ENCODE results near the gene CNTFR. TPM values are rescaled to one million over a fixed set of nuclear protein-coding genes. Genes with fewer than 3 reads are reported as not detected.
A peak's percentile ranks its signal among the peaks of the same experiment; 100 is the strongest.
"Not testable (repeated sequence)": the region's sequence is repeated elsewhere in the genome, so short reads cannot be mapped to it uniquely, and the experiment has no call there.

The CNTFR gene
- total RNA-seq, 6 experiments from 2014 or later: 0.71 to 12.5 (median 3.4) TPM

DNA sequence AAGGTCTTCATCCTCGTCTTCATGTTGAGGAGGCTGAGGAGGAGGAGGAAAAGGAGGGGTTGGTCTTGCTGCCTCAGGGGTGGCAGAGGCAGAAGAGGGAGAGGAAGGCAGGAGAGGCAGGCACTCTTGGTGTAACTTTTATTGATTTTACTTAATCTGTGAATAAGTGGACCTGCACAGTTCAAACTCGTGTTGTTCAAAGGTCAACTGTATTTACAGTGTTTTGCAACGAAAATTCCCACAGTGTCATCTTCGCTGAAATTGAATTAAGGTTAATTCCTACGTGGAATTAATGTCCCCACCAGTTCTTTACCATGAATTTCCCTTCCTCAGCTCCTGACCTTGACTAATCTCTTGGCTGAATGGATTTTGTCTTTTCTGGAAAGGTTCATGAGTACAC lies 45.5 kb downstream of the CNTFR start:
- 24% methylated on average over 3 of the region's 5 CpGs for WGBS (ENCODE audit: insufficient coverage, low coverage, low lambda C conversion rate, missing lambda C conversion rate)
- no peak for DNase-seq
- TF ChIP-seq, protein P1, sequence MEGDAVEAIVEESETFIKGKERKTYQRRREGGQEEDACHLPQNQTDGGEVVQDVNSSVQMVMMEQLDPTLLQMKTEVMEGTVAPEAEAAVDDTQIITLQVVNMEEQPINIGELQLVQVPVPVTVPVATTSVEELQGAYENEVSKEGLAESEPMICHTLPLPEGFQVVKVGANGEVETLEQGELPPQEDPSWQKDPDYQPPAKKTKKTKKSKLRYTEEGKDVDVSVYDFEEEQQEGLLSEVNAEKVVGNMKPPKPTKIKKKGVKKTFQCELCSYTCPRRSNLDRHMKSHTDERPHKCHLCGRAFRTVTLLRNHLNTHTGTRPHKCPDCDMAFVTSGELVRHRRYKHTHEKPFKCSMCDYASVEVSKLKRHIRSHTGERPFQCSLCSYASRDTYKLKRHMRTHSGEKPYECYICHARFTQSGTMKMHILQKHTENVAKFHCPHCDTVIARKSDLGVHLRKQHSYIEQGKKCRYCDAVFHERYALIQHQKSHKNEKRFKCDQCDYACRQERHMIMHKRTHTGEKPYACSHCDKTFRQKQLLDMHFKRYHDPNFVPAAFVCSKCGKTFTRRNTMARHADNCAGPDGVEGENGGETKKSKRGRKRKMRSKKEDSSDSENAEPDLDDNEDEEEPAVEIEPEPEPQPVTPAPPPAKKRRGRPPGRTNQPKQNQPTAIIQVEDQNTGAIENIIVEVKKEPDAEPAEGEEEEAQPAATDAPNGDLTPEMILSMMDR (IDR thresholded peaks at IDR 0.05): no peak
- no peak for TF ChIP-seq POLR2A (IDR thresholded peaks at IDR 0.05)
- no peak overlapping the region for H3K27ac ChIP-seq
- no peaks in the 10 kb centered on the region for H3K9me3 ChIP-seq
- H3K4me1 ChIP-seq: peaks cover 0 to 17% (median 8%) of the 10 kb centered on the region in 4 donors
- H3K27me3 ChIP-seq: no peaks in the 10 kb centered on the region
- H3K36me3 ChIP-seq: no peaks in the 10 kb centered on the region
- intact Hi-C loops (cut with DNase I): no loop called here
- no peak overlapping the region for H3K4me3 ChIP-seq
- peak; percentile 55 to 80 (median 68) for ATAC-seq

DNA sequence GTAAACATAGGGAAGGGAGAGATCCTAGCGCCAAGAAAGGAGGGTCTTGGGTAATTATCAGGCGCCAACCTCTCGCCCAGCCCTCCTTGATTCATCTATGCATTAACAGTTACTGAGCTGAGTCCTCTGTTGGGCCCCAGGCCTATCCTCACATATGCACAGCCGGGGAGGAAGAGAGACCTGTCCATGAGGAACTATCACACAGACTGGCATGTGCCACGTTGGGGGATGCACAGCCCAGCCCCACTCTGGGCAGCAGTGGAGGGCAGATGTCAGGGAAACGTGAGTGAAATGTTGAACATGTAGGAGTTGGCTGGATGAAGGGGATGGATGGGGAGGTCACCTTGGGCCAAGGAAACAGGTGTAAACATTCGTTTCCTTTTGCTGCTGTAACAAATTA lies 48.0 kb downstream of the CNTFR start:
- TF ChIP-seq, protein P1 (IDR thresholded peaks at IDR 0.05): no peak
- no peak for TF ChIP-seq POLR2A (IDR thresholded peaks at IDR 0.05)
- H3K27ac ChIP-seq: no peak overlapping the region
- DNase-seq (no peak), ATAC-seq (no peak)
- intact Hi-C loops (cut with DNase I): no loop called here
- H3K9me3 ChIP-seq: no peaks in the 10 kb centered on the region
- H3K27me3 ChIP-seq: no peaks in the 10 kb centered on the region
- no peaks in the 10 kb centered on the region for H3K36me3 ChIP-seq
- H3K4me1 ChIP-seq: peaks cover 0 to 17% (median 8%) of the 10 kb centered on the region in 4 donors
- WGBS (ENCODE audit: insufficient coverage, low coverage, low lambda C conversion rate, missing lambda C conversion rate): 77% methylated on average over 6 of the region's 7 CpGs
- H3K4me3 ChIP-seq: no peak overlapping the region

DNA sequence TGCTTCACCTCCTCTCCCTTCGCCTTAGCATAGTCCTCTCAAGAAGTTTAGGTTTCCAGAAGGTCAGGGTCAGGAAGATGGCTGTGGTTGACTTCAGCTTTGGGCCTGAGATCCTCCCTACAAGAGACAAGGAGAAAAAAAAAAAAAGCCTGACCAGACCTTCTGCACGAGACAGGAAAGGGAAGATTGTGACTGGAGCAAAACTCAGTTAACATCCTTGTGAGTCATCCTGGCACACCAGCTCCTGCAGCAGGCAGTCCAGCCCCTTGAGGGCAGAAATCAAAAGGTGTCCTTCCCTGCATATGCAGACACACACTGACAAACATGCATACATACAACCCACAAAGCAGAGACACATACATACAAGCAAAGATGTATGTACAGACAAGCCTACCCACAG lies 48.7 kb downstream of the CNTFR start:
- no peak for DNase-seq
- WGBS (ENCODE audit: insufficient coverage, low coverage, low lambda C conversion rate, missing lambda C conversion rate): 60% methylated on average over 2 of the region's 2 CpGs
- TF ChIP-seq, protein P1 (IDR thresholded peaks at IDR 0.05): no peak
- TF ChIP-seq POLR2A (IDR thresholded peaks at IDR 0.05): no peak

DNA sequence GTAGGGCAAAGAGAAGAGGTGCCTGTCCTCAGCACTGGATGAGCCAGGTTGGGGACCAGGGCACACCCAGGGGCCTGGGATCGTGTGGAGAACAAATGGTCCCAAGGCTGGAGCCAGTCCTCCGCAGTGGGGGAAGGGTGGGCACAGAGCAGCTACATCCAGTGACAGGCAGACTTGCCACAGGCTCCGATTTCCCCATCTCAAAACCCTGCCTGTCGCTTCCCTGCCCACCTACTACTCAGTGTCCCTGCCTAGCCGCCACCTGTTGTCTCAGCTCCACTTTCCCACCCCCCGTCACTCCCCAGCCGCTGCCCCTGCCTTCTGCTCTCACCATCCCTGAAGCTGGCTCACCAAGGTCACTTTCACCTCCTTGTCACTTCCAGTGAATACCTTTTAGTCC lies 52.8 kb downstream of the CNTFR start:
- Histone ChIP-seq H3K4me1 (no peaks in the 10 kb centered on the region), H3K27me3 (no peaks in the 10 kb centered on the region), H3K27ac (no peak overlapping the region), H3K36me3 (no peaks in the 10 kb centered on the region), H3K4me3 (no peak overlapping the region), H3K9me3 (no peaks in the 10 kb centered on the region)
- TF ChIP-seq, protein P1 (IDR thresholded peaks at IDR 0.05): no peak
- no peak for TF ChIP-seq POLR2A (IDR thresholded peaks at IDR 0.05)
- no CpG with 5 or more reads among the region's 7 CpGs for WGBS (ENCODE audit: insufficient coverage, low coverage, low lambda C conversion rate, missing lambda C conversion rate)
- ATAC-seq (no peak), DNase-seq (no peak)
- intact Hi-C loops (cut with DNase I): no loop called here

More for the DNA sequence above, 48.7 kb downstream of the CNTFR start:
- intact Hi-C loops (cut with DNase I): no loop called here
- no peaks in the 10 kb centered on the region for H3K27me3 ChIP-seq
- peak in 3 of 4 donors; percentile 19 to 58 (median 54) for ATAC-seq
- no peak overlapping the region for H3K4me3 ChIP-seq
- no peak overlapping the region for H3K27ac ChIP-seq
- H3K36me3 ChIP-seq: no peaks in the 10 kb centered on the region
- peaks cover 0 to 17% (median 8%) of the 10 kb centered on the region in 4 donors for H3K4me1 ChIP-seq
- H3K9me3 ChIP-seq: no peaks in the 10 kb centered on the region

DNA sequence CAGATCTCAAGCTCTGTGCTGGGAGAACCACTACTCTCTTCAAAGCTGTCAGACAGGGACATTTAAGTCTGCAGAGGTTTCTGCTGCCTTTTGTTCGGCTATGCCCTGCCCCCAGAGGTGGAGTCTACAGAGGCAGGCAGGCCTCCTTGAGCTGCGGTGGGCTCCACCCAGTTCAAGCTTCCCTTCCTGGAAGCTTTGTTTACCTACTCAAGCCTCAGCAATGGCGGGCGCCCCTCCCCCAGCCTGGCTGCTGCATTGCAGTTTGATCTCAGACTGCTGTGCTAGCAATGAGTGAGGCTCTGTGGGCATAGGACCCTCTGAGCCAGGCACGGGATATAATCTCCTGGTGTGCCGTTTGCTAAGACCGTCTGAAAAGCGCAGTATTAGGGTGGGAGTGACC lies 57.5 kb downstream of the CNTFR start:
- H3K27me3 ChIP-seq; DNase-seq; H3K4me3 ChIP-seq; ATAC-seq; H3K4me1 ChIP-seq; intact Hi-C loops (cut with DNase I); H3K27ac ChIP-seq; H3K9me3 ChIP-seq; H3K36me3 ChIP-seq: not testable (repeated sequence)
- WGBS (ENCODE audit: insufficient coverage, low coverage, low lambda C conversion rate, missing lambda C conversion rate): 84% methylated on average over 4 of the region's 8 CpGs
